GM10248 (cell line): ENCODE data around the gene HGFAC.

Experiments
- CTCF ChIA-PET: fragments of 300-600 bp; sonication (Branson Sonifier 250); formaldehyde crosslinking; extraction: SDS; loops from one replicate; lab custom pipeline; 2021; ENCODE audit warnings: antibody characterized with exemption; lab: Yijun Ruan, JAX
- POLR2A ChIA-PET: fragments of 350-650 bp; sonication (Branson Sonifier 250); formaldehyde crosslinking; extraction: SDS; loops from one replicate; lab custom pipeline; 2020; ENCODE audit warnings: antibody characterized with exemption; lab: Yijun Ruan, JAX
- DNase-seq: peaks from one replicate; pipeline ENCODE4 v3.0.0; 2012; ENCODE audit errors: extremely low spot score
- CTCF ChIP-seq: IDR thresholded peaks from 2 replicates; pipeline ENCODE4 v1.5.1; 2012; ENCODE audit warnings: mild to moderate bottlenecking, low read depth; ENCODE audit errors: extremely low read depth, missing control alignments, control extremely low read depth

HGFAC gene

DNA sequence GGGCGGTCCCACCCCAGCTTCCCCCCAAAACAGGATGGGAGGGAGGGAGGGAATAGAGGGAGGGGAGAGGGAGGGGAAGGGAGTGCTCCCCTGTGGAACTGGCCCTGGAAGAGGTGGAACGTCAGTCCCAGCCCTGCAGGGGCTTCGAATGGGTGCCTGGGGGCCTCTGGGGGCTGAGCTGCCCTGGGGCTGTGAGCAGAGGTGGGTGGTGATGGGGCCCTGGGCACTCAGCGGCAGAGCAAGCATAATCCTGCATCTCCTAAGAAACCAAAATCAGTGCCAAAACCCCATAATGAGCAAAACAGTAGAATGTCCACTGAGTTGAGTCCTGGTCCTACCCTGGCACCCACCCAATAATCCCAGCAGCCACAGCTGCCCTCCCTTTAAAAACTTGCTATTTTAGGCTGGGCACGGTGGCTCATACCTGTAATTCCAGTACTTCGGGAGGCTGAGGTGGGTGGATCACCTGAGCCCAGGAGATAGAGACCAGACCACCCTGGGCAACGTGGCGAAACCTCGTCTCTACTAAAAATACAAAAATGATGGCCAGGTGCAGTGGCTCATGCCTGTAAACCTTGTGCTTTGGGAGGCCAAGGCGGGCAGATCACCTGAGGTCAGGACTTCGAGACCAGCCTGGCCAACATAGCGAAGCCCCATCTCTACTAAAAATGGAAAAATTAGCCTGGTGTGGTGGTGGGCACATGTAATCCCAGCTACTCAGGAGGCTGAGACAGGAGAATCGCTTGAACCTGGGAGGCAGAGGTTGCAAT is 32.4 kb downstream of the HGFAC start:
- ChIA-PET POLR2A (no interaction called here), CTCF (no interaction called here)
- DNase-seq, result no peak
- TF ChIP-seq CTCF, result no peak

DNA sequence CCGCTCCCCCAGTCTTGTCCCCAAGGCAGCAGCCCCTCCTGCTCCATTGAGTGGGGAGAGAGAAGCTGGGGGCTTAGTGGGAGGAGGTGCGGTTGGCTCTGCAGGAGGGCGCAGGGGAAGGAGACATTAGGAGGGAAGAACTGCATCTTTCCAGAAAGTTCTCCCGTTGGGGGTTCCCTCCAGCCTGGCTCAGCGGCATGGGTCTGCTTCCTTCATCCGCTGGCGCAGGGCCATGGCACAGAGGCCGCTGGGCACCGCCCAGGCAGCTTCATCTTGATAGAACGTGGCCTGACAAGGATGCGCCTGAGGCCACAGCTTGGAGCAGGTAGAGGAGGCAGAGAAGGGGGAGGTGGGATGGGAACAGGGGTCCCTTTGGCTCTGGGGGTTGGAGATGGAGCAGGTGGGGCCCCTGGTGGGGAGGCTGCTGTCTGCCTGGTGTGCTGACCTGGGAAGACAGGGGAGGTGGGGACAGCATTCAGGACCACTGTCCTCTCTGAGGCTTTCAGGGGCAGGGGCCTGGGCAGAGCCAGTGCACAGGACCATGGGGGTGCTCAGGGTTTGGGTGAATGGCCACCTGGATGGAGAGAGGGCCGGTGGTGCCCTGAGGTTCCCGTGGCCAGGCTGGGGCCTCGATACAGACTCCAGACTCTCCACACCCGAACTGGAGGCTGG is 33.4 kb downstream of the HGFAC start:
- POLR2A ChIA-PET, result no interaction called here

DNA sequence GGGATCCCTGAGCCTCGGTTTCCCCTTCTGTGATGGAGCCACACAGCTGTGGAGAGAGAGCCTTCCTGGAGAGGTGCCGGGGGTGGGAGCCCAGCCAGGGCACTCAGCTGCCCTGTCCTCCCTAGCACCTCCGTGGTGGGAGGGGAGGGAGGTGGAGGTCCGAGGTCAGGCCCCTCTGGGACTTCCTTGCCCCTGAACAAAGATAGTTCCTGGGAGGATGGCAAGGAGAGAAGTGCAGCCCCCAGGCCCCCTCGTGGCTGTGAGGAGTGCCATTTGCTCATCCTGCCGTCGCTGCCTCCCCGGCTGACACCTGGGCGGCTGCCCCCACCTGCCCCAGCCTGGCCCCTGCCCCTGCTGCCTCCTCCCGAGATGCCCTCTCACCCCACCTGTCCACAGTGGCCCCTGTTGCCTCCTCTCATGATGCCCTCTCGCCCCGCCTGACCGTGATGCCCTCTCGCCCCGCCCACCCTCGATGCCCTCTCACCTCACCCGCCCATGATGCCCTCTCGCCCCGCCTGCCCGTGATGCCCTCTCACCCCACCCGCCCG is 34.0 kb downstream of the HGFAC start:
- CTCF ChIA-PET, result no interaction called here

More for the DNA sequence above, 33.4 kb downstream of the HGFAC start:
- TF ChIP-seq CTCF, result no peak
- CTCF ChIA-PET, result no interaction called here
- DNase-seq, result no peak

GRCh38 chr4:3476341-3476747 is 34.6 kb downstream of the HGFAC start:
- CTCF ChIA-PET, result no interaction called here
- TF ChIP-seq CTCF, result no peak
- POLR2A ChIA-PET, result no interaction called here
- no peak for DNase-seq

More for the DNA sequence above, 34.0 kb downstream of the HGFAC start:
- no peak for TF ChIP-seq CTCF
- POLR2A ChIA-PET, result no interaction called here
- DNase-seq, result no peak

- DNase-seq, result no peak
- ChIA-PET CTCF (interaction anchor here (5.0 kb wide), 1 partner anchor 130 kb away, joined by 48 read pairs; no protein-coding TSS in a partner anchor), POLR2A (interaction anchor here (0.6 kb wide), 1 partner anchor 123 kb away, joined by 3 read pairs; no protein-coding TSS in a partner anchor)
- TF ChIP-seq CTCF, result no peak
These were observed 35.4 kb downstream of the HGFAC start for GRCh38 chr4:3476936-3477749.
